Gastroesophageal sphincter (tissue), 4 donors: ENCODE results near the gene CTNS. TPM values are rescaled to one million over a fixed set of nuclear protein-coding genes. Genes with fewer than 3 reads are reported as not detected.

Source experiments
- ATAC-seq: fragments of 150-250 bp; one replicate; pipeline ENCODE4 v1.9.1; 2016; ENCODE audit warnings: mild to moderate bottlenecking, moderate library complexity
- H3K27ac ChIP-seq, 4 donors: fragments of 200-600 bp; sonication (generic) in 3 of 4; 1 replicate in 3 of 4; 2 replicates in 1 of 4; pipeline ENCODE4 v1.5.1; 2016 to 2019
- H3K27me3 ChIP-seq: fragments of 200-600 bp; sonication (generic); one replicate; pipeline ENCODE4 v1.5.1; 2019
- H3K36me3 ChIP-seq, 2 donors: fragments of 200-600 bp; sonication (generic); one replicate each; pipeline ENCODE4 v1.5.1; 2019; ENCODE audit warnings: control low read depth in 1 of 2
- H3K4me1 ChIP-seq, 3 donors: fragments of 200-600 bp; sonication (generic); 1 replicate in 2 of 3; 2 replicates in 1 of 3; pipeline ENCODE4 v1.5.1; 2016 to 2019; ENCODE audit warnings: control low read depth in 2 of 3
- H3K4me3 ChIP-seq, 2 donors: fragments of 200-600 bp; sonication (generic); one replicate each; pipeline ENCODE4 v1.5.1; 2019; ENCODE audit warnings: mild to moderate bottlenecking in 1 of 2, moderate library complexity in 1 of 2
- H3K9me3 ChIP-seq, 3 donors: fragments of 200-600 bp; sonication (generic); one replicate each; pipeline ENCODE4 v1.5.1; 2017 to 2019; ENCODE audit warnings: control low read depth in 2 of 3
- EP300 ChIP-seq: sonication (generic); formaldehyde crosslinking; IDR thresholded peaks from one replicate; pipeline ENCODE4 v1.6.1; 2017; ENCODE audit warnings: antibody characterized with exemption, mild to moderate bottlenecking
- POLR2A ChIP-seq, 2 donors: fragments of 450-650 bp; IDR thresholded peaks; one replicate each; pipeline ENCODE4 v1.6.1; 2017; ENCODE audit warnings: antibody characterized with exemption in 2 of 2, mild to moderate bottlenecking in 2 of 2, moderate library complexity in 1 of 2
- POLR2AphosphoS5 ChIP-seq: sonication (generic); formaldehyde crosslinking; IDR thresholded peaks from one replicate; pipeline ENCODE4 v1.6.1; 2017; ENCODE audit warnings: antibody characterized with exemption
- WGBS, 2 donors: methylation state at CpG; one replicate each; pipeline ENCODE4 v1.1.5; 2018; ENCODE audit warnings: low coverage in 1 of 2; 5-methylcytosine and 5-hydroxymethylcytosine counted together
- total RNA-seq, 4 donors: library from RNA; depleted of rRNA; stranded (reverse); fragments of >200 nt; gene quantifications; one replicate each; pipeline ENCODE4 v1.1.0, GENCODE V29; 2016
- TF ChIP-seq, protein P1 (sequence below), 4 experiments: fragments of 200-600 bp in 2 of 4; fragments of 450-650 bp in 2 of 4; sonication (generic) in 1 of 4; IDR thresholded peaks; one replicate each; pipeline ENCODE4 v1.5.1; 2017 to 2019; ENCODE audit warnings: antibody characterized with exemption in 4 of 4, mild to moderate bottlenecking in 2 of 4, moderate library complexity in 2 of 4

The CTNS gene
- total RNA-seq, 4 donors from 2014 or later, result 14.8 to 20.5 (median 17.8) TPM

DNA sequence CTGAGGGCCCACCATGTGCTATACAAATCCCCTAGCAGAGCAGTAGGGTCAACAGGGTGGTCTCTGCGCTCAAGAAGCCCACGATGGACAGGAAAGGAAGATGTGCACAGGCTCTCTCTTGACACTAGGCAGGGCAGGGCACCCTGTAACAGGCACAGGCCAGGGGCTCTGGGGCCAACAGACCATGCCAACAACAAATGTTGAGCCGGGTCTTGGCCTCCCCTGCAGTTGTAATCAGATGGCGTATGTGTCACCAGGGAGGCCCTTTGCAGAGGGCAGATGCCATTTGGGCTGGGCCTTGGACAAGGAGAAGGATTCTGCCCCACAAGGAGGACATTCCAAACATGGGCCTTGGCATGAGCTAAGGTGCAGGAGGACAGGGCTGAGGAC lies 32.7 kb upstream of the CTNS start:
- TF ChIP-seq POLR2AphosphoS5, result no peak
- TF ChIP-seq, protein P1, sequence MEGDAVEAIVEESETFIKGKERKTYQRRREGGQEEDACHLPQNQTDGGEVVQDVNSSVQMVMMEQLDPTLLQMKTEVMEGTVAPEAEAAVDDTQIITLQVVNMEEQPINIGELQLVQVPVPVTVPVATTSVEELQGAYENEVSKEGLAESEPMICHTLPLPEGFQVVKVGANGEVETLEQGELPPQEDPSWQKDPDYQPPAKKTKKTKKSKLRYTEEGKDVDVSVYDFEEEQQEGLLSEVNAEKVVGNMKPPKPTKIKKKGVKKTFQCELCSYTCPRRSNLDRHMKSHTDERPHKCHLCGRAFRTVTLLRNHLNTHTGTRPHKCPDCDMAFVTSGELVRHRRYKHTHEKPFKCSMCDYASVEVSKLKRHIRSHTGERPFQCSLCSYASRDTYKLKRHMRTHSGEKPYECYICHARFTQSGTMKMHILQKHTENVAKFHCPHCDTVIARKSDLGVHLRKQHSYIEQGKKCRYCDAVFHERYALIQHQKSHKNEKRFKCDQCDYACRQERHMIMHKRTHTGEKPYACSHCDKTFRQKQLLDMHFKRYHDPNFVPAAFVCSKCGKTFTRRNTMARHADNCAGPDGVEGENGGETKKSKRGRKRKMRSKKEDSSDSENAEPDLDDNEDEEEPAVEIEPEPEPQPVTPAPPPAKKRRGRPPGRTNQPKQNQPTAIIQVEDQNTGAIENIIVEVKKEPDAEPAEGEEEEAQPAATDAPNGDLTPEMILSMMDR (IDR thresholded peaks at IDR 0.05), result no peak
- no peak for TF ChIP-seq POLR2A (IDR thresholded peaks at IDR 0.05)
- TF ChIP-seq EP300, result no peak
- Histone ChIP-seq H3K27ac (no peak overlapping the region), H3K36me3 (peaks cover 0 to 39% of the 10 kb centered on the region in 2 donors), H3K4me3 (no peak overlapping the region), H3K9me3 (no peaks in the 10 kb centered on the region), H3K27me3 (no peaks in the 10 kb centered on the region), H3K4me1 (no peaks in the 10 kb centered on the region)
- 90% methylated on average over 3 of the region's 4 CpGs; no CpG with 5 or more reads in 1 of the 2 donors for WGBS, 2 donors
- peak; percentile 13 for ATAC-seq

DNA sequence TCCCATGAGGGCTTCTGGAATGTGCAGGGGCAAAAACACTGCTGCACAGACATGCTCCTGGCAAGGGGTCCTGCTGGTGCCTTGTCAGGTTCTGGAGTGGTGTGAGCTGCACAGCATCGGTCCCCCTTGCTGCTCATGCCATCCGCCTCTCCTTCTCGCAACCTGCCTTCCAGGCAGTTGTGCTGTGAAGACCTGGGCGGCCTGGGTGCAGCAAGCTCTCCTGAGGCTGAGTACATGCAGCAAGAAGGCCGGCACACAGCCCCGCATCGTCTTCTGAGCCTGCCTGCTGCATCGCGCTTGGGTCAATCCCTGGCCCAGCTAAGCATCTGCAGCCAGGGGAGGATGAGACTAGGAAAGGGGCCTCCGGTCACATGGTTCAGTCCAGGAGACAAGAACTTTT lies 26.9 kb upstream of the CTNS start:
- 100% methylated on average over 1 of the region's 10 CpGs; no CpG with 5 or more reads in 1 of the 2 donors for WGBS, 2 donors
- TF ChIP-seq POLR2A (IDR thresholded peaks at IDR 0.05), result no peak
- TF ChIP-seq, protein P1 (IDR thresholded peaks at IDR 0.05), result no peak
- no peak for TF ChIP-seq EP300
- no peak for TF ChIP-seq POLR2AphosphoS5
- H3K36me3 ChIP-seq, result peaks cover 0 to 94% of the 10 kb centered on the region in 2 donors
- no peak for ATAC-seq
- H3K27ac ChIP-seq, result no peak overlapping the region
- H3K27me3 ChIP-seq, result no peaks in the 10 kb centered on the region
- H3K4me1 ChIP-seq, result no peaks in the 10 kb centered on the region
- H3K9me3 ChIP-seq, result no peaks in the 10 kb centered on the region
- H3K4me3 ChIP-seq, result no peak overlapping the region

DNA sequence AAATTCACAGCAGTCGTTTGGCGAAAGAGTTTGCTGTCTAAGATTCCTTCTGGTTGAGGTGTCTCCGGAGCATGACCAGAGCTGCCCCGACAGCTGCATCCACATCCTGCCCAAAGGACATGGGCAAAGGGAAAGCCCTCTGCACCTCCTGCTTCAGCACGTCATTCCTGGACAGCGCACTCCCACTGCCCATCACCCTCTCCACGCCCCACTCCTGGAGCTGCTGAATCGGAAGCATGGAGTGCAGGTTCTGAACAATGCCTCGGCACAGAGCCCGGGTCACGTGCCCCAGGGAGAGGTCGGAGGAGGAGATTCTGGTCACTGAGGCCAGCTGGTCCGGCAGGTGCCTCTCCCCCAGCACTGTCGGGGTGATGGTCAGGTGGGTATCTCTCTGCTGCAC lies 26.0 kb upstream of the CTNS start:
- no peak for ATAC-seq
- peaks cover 0 to 100% of the 10 kb centered on the region in 2 donors for H3K36me3 ChIP-seq
- TF ChIP-seq POLR2AphosphoS5, result no peak
- TF ChIP-seq EP300, result no peak
- TF ChIP-seq POLR2A (IDR thresholded peaks at IDR 0.05), result no peak
- TF ChIP-seq, protein P1 (IDR thresholded peaks at IDR 0.05), result no peak
- H3K4me3 ChIP-seq, result no peak overlapping the region
- H3K4me1 ChIP-seq, result no peaks in the 10 kb centered on the region
- no peak overlapping the region for H3K27ac ChIP-seq
- WGBS, 2 donors, result 88 to 92% methylated on average over 2 to 9 of the region's 14 CpGs
- no peaks in the 10 kb centered on the region for H3K9me3 ChIP-seq
- H3K27me3 ChIP-seq, result no peaks in the 10 kb centered on the region

DNA sequence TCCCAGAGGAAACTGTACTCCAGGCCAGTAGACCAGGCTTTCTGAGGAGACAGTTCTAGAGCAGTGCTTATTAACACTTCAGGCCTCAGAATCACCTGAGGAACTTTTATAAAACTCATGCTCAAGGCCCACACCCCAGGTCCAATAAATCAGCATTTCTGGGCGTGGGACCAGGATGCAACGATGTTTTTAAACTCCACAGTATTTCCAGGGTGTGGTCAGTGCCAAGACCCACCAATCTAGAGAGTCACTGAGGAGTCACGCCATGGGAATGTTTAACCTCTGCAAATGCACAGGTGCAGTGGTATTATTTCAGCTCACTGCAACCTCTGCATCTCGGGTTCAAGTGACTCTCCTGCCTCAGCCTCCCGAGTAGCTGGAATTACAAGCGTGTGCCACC lies 23.4 kb upstream of the CTNS start:
- Histone ChIP-seq H3K4me3 (no peak overlapping the region), H3K4me1 (no peaks in the 10 kb centered on the region), H3K27ac (no peak overlapping the region), H3K27me3 (no peaks in the 10 kb centered on the region), H3K36me3 (peaks cover 0 to 99% of the 10 kb centered on the region in 2 donors), H3K9me3 (no peaks in the 10 kb centered on the region)
- no CpG with 5 or more reads among the region's 6 CpGs for WGBS, 2 donors
- TF ChIP-seq EP300, result no peak
- TF ChIP-seq POLR2AphosphoS5, result no peak
- TF ChIP-seq, protein P1 (IDR thresholded peaks at IDR 0.05), result no peak
- TF ChIP-seq POLR2A (IDR thresholded peaks at IDR 0.05), result no peak
- no peak for ATAC-seq

DNA sequence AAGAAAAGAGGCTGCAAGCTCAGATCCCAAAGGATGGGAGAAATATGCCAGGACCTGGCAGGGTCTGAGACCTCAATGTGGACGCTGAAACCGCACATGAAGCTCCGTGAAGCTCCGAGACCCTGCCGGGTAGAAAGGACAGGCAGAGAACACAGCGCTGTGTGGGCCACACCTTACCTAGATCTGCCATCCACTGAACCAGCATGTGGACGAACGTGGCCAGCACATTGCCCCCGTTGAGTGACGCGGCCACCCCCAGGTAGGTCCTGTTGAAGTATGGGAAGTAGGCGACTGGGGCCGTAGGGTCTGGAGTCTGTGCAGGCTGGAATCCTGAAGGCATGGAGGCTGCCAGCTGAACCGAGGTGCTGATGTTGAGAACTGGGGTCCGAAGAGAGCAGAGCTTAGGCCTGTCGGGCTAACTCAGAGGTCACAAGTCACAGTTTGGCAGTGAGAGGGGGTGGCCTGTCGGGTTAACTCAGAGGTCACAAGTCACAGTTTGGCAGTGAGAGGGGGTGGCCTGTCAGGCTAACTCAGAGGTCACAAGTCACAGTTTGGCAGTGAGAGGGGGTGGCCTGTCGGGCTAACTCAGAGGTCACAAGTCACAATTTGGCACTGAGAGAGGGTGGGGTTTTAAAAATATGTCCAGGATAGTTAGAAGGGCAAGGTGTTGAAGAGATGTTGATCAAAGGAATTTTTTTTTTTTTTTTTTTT lies 21.2 kb upstream of the CTNS start:
- no peak overlapping the region for H3K4me3 ChIP-seq
- H3K9me3 ChIP-seq, result no peaks in the 10 kb centered on the region
- peaks cover 0 to 99% of the 10 kb centered on the region in 2 donors for H3K36me3 ChIP-seq
- no peak for TF ChIP-seq POLR2AphosphoS5
- TF ChIP-seq POLR2A (IDR thresholded peaks at IDR 0.05), result no peak
- no peak for TF ChIP-seq EP300
- TF ChIP-seq, protein P1 (IDR thresholded peaks at IDR 0.05), result no peak
- no peaks in the 10 kb centered on the region for H3K4me1 ChIP-seq
- no peak for ATAC-seq
- 83 to 93% methylated on average over 2 to 8 of the region's 18 CpGs for WGBS, 2 donors
- no peak overlapping the region for H3K27ac ChIP-seq
- no peaks in the 10 kb centered on the region for H3K27me3 ChIP-seq
